Left forelimb (tissue), 1 donor: ENCODE results near the gene CAPN10.
"Not testable (repeated sequence)": the region's sequence is repeated elsewhere in the genome, so short reads cannot be mapped to it uniquely, and the experiment has no call there.

Source experiments
- DNase-seq: peaks from one replicate; pipeline ENCODE4 v3.0.0-alpha.2; 2018; ENCODE audit warnings: low spot score

The CAPN10 gene

DNA sequence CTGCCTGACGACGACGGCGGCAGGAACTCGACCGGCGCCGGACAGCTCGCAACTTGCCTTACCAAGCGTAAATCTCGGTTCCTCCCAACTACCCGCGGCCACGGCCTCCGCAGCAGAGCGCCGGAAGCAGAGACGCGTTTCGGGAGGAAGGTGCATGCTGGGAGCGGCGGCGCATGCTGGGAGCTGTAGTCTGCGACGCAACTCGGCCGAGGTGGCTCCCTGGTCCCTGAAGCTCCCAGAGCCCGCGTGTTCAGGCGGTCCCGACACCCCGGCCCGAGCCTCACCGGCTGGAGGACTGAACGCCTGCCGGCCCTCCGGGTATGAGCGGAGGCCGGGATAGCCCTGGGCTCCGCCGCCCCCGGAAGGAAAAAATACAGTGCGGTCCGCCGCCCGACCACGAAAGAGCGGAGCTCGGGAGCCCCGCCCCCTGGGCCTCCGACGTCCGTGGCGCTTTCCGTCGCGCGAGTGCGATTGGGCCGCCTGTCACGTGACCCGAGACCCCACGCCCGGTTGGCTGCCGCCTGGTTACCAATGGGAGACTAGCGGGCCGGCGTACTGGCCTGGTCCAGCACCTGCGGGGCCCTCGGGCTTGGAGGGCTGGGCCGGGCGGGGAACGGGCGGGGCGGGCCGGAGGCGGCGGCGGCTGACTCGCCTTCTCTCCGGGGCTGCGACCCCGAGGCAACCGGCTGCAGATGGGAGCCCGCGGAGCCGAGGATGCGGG, at the start of gene CAPN10:
Gene CAPN10 (plus strand): TSS at position 537 of the 721 bp plus-strand sequence. CDS start 178 bp downstream, at position 715.
- peak; percentile 99 for DNase-seq

- DNase-seq = peak; percentile 61
These were observed 48.3 kb upstream of the CAPN10 start for GRCh38 chr2:240538031-240538780.

- peak; percentile 20 for DNase-seq
These were observed 47.4 kb upstream of the CAPN10 start for GRCh38 chr2:240539101-240539500.

GRCh38 chr2:240539906-240540305, 46.6 kb upstream of the CAPN10 start:
- no peak for DNase-seq

DNA sequence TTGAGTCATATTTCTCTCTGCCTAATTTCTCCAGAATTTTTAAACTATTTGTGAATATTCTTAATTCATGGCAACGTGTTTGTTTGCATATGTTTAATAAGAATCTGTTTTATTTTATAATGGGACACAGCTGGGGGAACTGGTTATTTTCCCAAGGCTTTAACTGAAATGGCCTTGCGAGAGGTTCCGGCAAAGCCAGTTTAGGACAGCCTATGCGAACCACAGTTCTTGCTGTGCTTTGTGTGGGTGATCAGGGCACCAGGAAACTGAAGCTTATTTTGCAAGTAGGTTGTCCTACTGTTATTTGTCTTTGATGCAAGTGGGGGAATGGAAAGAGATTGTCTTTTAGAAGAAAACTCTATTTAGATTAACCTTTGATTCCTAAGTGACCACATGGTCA, 35.2 kb upstream of the CAPN10 start:
- DNase-seq = no peak

DNA sequence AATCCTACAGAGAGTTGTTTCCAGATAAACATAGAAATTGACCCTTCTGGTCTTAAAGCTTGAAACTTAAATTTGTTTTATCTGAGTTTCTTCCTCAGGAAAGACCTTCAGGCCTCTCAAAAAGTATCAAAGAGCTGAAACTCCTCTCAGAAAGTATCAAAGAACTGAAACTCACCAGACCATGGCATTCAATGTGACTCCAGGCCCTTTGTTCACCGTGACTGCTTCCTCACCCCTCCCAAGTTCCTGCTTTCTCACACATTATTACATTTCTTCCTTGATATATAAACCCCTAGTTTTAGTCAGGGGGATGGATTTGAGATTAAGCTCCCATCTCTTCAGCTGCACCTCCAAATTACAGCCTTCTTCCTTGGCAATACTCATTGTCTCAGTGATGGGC, 34.7 kb upstream of the CAPN10 start:
- no peak for DNase-seq

DNA sequence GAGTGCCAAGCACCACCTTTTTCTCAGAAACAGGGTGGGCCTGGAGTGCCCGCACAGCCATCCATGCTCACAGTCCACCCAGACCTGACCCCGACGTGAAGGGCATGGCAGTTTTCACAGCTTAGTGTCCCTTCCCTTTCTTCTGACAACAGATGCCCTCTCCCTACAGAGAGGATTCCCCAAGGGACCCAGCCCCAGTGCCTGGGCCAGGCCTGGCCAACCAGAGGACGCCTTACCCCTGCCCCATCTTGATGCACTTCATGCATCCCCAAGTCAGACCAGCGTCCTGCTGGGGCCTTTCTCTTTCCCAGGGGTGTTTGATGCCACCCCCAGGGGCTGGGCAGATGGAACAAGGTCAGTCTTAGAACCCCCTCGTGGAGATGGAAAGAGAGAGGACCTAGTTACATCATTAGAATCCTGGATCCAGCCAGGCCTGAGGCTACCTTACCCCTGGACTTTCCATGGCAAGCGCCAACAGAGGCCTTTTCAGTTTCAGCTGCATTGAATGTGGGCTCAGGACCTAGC, 32.5 kb upstream of the CAPN10 start:
- DNase-seq = no peak

DNA sequence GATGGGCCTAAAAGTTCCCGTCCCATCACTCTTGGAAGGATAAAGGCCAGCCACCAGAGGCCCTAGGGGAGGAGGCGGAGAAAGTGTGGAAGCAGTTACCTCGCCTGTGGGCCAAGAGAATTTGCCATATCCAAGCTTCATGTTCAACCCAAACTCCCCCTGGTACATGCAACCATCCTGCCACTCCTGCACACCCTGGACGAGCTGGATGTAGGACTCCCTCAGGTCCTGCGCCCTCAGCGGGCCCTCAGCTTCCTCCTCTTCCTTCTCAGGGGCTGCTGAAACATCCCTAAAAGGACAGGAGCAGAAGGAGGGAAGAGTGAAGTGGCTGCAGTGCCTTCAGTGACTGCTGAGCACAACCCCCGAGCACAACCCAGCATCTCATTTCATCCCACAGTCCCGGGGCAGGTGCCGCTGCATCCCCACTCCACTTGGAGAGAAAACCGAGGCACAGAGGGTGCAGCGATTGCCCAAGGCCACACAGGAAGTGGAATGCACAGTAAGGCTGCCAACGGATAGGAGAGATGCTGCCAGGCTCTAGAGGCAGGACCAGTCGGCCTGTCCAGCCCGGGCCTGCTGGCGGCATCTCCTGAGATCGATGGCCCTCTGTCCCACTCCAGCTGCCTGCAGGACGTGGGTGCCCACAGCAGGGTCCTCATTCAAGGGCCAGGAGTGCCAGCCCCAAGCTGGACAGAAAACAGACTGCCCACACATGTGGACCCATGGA, 31.6 kb upstream of the CAPN10 start:
- no peak for DNase-seq

GRCh38 chr2:240555541-240556250, 30.8 kb upstream of the CAPN10 start:
- DNase-seq = no peak

DNA sequence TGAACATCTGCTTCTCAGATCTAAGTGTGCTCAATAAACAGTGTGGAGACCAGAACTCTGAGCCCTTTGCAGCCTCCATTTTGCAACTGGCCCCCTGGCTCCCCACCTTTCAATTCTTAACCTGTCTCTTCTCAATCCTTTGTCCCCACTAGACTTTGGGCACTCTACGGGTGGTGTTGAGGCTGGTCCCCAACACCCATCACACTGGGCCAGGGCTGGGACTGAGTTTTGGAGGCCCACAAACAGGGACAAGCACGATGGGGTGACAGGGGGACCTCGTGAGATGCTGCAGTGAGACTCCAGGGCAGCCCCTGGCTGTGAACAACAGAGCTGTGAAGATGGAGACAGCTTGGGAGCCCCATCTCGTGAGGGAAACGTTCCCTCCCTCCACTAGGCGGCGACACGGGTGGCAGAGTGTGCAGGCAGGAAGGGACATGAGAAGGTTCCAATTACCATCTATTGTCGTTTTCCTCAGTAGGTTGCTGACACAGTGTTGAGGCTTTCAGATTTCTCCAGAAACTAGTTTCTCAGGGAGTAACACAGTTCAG, 29.9 kb upstream of the CAPN10 start:
- DNase-seq = peak; percentile 70

GRCh38 chr2:240557101-240557751, 29.3 kb upstream of the CAPN10 start:
- peak; percentile 65 for DNase-seq

DNA sequence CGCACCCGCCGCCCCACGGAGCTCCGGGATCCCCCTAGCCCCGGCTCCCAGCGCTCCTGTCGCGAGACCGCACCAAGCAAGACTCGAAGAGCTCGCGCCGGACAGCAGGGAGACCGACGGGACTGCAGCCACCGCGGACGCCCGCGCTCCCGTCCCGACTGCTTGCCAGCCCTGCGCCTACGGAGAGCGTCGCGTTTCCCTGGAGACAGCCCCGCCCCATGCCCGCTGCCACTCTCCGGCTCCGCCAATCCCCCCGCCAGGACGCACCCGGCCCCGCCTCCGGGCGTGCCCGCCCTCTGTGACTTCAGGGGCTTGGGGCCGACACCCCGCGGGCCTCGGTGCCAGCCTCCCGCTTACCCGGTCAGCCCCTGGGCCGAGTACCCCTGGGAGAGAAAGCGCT, 28.7 kb upstream of the CAPN10 start, which contains the start of gene ANKMY1:
Gene ANKMY1 (minus strand): TSS at position 181 of the 400 bp plus-strand sequence. CDS start 653 bp downstream, outside the sequence.
- peak; percentile 78 for DNase-seq

GRCh38 chr2:240558236-240558761, 28.2 kb upstream of the CAPN10 start:
- DNase-seq = peak; percentile 63

DNA sequence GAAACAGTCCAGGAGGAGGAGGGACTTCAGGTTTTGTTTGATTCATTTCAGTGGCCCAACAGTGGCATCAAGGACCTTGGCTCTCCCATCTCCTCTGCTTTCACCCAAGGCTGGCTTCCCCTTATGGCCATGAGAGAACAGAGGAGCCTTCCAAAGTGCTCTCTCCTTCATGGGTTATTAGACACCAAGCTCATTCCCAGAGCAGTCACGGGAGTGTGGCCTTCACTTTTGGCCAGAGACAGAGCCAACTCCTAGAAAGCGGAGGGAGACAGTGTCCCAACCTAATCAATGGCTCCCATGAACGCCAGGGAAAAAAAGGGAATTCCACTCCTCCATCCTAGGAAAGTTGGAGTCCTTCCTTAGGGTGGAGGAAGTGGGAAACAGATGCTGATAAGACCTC, 27.2 kb upstream of the CAPN10 start:
- DNase-seq = no peak

DNA sequence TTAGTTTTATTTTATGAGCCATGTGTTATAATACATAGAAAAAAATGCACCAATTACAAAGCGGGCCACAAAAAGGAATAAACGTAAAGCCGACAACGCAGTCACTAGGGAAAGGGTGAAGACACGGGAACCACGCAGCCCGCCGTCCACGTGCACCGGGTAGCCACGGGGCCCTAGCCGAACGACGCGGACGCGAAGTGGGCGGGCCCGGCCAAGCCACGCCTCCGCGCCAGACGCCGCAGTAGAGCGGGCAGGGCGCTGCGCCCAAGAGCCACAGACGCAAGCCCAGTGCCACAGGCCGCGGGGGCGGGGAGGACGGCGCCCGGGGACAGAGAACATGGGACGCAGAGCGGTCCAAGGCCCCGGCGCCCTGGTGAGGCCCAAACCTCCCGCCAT, 26.5 kb upstream of the CAPN10 start, which contains the start of gene DUSP28:
Gene DUSP28 (plus strand): TSS at position 274 of the 396 bp plus-strand sequence. CDS start 328 bp downstream, outside the sequence.
- DNase-seq = peak; percentile 86

- peak; percentile 100 for DNase-seq
These were observed 25.8 kb upstream of the CAPN10 start for GRCh38 chr2:240560480-240561324.

- DNase-seq = peak; percentile 22
These were observed 25.1 kb upstream of the CAPN10 start for GRCh38 chr2:240561325-240561971.

DNA sequence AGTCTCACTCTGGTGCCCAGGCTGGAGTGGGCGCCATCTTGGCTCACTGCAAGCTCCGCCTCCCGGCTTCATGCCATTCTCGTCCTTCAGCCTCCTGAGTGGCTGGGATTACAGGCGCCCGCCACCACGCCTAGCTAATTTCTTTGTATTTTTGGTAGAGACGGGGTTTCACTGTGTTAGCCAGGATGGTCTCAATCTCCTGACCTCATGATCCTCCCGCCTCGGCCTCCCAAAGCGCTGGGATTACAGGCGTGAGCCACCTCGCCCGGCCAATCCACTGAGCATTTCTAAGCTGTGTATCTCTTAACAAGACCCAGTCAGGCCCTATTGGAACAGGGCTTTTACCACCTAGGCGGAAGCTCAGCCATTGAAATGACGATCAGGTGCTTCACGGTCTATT, 23.3 kb upstream of the CAPN10 start:
- not testable (repeated sequence) for DNase-seq
